Measurements from ENCODE around the gene TUBGCP2.

Gene TUBGCP2

GRCh38 chr10:133299738-133300137, 8.9 kb downstream of the TUBGCP2 start:
- no peak for FAIRE-seq

DNA sequence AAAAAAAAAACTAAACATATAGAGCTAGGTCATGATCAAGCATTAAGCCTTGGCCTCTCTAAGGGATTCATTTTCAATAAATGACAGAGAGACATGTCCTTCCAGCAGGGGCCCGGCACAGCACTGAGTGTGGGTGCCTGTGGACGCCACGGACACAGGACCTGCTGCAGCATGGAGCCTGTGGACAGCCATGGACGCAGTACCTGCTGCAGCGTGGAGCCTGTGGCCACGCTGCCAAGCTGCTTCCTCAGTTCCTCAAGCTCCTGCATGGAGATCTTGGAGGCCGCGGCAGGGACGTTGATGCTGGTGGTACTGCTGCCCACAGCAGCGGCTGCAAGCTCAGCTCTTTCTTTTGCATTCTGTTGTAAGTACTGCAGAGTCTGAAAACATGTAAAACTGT, 9.4 kb downstream of the TUBGCP2 start:
- FAIRE-seq: no peak

DNA sequence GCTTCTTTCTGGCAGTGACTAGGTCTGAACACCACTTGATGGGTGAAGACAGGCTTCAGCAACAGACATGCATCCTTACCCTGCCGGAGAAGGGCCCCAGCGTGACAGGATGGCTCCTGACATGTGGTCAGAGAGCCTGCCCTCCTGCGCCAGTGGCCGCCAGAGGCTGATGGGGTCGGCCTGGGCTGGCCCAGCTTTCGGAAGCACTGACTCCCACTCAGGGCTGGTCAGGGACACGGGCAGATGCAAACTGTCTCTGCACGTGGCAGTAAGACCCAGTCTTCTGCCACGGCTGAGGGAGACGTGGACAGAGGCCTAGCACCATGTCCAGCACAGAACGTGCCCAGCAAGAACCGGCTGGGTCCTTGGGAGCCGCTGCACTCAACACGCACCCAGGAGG, 10.2 kb downstream of the TUBGCP2 start:
- no peak for FAIRE-seq

GRCh38 chr10:133297504-133297903, 11.2 kb downstream of the TUBGCP2 start:
- no peak for FAIRE-seq

- FAIRE-seq: no peak
These were observed 13.0 kb downstream of the TUBGCP2 start for GRCh38 chr10:133295426-133296320.

DNA sequence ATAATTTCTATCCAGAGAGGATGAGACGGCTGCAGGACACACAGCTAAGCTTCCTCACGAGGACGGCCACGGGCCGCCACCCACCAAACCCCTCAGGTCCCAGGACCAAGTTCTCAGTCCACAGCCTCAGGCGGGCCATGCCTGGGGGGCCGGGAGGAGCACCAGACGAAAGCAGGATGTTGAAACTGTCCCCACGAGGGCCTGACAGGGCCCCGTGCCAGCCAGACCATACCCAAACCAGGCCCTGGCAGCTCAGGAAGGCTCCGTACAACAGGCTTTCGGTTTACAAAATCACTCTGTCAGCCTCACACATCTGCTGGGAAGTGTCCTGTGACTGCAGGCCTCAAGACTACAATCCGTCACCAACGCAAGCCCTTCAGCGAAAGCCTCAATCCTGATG, 14.5 kb downstream of the TUBGCP2 start:
- no peak for FAIRE-seq

DNA sequence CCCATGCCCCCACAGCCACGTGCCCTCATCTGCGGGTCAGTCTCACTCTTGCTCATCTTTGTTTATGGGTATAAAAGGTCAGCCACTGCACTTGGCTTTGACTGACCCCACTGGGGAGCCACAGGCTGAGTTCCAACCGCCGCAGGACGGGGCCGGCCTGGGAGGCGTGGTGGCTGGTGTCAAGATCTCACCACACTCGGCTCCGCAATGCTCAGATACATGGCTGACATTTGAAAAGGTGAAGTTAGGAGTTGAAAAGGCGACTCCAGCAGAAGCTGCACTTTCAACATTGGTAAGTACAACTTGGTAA, 14.9 kb downstream of the TUBGCP2 start:
- no peak for FAIRE-seq

- FAIRE-seq: no peak
These were observed 15.5 kb downstream of the TUBGCP2 start for GRCh38 chr10:133292919-133293809.

DNA sequence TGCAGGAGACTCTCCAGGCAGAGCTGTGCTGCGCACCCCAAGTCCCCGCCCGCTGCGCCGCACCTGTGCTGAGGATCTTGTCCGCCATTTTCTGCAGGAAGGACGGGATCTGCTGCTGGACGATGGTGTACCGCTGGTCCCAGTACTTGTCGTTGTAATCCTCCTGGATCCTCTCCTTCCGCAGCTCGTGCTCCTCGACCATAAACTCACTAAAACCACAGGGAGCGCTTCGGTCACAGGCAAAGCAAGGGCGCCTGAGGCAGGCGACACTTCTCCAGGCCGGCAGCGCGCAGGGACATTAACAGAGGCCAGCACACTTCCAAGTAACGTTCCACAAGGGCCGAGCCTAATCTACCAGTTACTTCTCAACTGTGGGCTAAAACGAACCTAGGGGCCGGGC, 18.9 kb downstream of the TUBGCP2 start:
- no peak for FAIRE-seq

DNA sequence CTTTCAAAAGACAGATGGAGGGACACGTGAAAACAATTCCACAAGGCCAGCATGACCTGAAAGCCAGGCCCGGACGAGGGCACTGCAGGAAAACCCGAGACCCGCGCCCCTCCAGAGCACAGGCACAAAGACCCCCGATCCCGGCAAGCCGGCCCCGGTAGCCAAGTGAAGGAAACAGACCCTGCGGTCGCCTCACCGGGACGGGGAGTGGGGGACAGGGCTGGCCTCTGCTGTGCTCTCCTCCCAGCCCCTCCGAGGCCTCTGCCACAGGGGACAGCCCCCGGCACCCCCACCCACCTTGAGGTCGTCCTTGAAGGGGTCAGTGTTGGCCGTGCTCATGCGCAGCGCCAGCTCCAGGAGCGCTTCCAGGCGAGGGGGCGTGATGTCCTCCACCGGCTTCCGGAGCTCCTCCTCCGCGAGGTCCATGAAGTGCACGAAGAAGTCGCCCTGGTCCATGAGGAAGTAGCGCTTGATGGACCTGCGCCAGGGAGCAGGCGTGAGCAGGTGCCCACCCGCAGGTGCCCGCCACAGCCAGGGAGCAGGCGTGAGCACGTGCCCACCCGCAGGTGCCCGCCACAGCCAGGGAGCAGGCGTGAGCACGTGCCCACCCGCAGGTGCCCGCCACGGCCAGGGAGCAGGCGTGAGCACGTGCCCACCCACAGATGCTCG, 20.7 kb downstream of the TUBGCP2 start:
- no peak for FAIRE-seq

DNA sequence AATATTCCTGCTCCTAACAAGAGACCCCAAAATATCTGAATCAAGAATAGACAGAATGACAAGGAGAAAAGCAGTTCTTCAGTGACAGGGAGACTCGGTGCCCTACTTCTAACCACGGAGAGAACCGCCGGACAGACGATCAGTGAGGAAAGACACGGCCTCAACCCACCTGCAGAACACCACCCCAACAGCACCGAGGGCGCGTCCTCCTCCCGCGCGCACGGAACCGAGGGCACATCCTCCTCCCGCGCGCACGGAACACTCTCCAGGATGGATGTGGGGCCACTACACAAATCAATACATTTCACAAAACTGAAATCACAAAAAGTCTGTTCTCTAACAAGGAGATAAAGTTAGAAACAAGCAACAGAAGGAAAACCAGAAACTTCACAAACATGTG, 22.3 kb downstream of the TUBGCP2 start:
- FAIRE-seq: no peak

GRCh38 chr10:133285217-133285616, 23.5 kb downstream of the TUBGCP2 start:
- no peak for FAIRE-seq

- FAIRE-seq: no peak
These were observed 24.7 kb downstream of the TUBGCP2 start for GRCh38 chr10:133283931-133284330.

- FAIRE-seq: no peak
These were observed 25.8 kb downstream of the TUBGCP2 start for GRCh38 chr10:133282846-133283390.

DNA sequence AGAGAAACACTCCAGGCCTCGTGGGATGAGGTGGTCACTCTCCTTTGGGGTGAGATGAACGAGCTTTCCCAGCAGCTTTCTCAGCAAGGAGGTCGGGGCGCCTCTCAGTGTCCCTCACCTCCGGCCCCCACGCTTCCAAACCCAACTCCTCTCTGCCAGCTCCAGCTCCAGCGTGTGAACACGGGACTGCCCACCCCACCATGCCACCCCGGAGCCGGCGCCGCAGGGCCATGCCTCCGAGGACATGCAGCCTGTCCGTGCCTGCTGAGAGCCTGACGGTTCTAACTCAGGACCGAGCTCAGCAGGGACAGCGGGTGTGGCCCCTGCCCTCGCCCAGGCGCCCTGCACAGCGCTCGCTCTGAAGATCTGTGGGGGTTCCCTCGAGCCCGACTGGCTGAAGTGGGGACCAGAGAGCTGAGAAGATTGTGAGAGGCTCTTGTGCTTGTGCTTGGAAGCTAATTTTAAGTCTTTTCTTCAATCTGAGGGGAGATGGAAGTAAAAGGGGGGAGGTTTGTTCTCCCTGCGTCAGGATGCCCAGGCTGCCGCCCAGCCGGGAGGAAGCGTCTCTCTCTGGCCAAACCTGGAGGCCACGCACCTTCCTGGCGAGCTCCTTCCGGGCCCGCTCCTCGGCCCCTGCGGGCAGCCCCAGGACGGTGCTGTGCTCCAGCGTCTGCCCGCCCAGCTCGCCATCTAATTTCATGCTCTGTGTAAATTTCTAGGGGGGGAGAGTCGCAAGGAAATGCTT, 26.9 kb downstream of the TUBGCP2 start:
- no peak for FAIRE-seq

DNA sequence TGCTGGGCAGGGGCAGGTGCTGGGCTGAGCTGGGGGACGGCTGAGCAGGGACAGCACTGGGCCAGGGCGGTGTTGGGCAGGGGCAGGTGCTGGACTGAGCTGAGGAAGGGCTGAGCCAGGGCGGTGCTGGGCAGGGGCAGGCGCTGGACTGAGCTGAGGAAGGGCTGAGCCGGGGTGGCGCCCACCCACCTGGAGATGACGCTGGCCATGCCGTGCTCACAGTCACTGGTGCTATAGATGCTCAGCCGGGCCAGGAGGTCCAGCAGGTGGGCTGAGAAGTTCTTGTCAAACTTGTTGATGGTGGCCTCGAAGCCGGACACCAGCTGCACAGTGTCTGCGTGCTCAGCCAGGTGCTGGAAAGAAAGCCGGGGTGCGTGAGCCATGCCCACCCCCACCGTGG, 27.6 kb downstream of the TUBGCP2 start:
- no peak for FAIRE-seq

DNA sequence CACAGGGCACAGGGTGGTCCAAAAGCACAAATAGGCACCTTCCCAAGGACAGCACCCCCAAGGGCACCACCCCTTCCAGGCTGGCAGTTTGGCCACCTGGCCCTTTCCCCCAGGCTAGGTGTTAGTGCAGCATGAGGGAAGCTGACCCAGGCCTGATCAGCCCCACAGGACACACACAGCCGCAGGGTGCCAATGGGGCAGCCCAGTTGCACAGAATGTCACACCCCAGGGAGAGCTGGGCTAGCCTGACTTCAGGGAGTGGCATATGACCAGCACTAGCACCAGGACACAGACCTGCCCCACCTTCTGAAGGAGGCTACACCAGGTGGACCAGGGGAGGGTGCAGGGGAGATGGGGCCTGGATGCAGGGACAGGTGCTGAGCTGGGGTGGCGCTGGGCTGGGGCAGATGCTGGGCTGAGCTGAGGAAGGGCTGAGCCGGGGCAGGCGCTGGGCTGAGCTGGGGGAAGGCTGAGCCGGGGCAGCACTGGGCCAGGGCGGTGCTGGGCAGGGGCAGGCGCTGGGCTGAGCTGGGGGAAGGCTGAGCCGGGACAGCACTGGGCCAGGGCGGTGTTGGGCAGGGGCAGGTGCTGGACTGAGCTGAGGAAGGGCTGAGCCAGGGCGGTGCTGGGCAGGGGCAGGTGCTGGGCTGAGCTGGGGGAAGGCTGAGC, 28.1 kb downstream of the TUBGCP2 start:
- FAIRE-seq: no peak

GRCh38 chr10:133279326-133280226, 29.1 kb downstream of the TUBGCP2 start:
- FAIRE-seq: no peak

- FAIRE-seq: no peak
These were observed 30.0 kb downstream of the TUBGCP2 start for GRCh38 chr10:133278577-133279265.

GRCh38 chr10:133277993-133278576, 30.6 kb downstream of the TUBGCP2 start:
- FAIRE-seq: no peak

All from endometrium (tissue), 2 donors.